ENCODE results near the gene ZNF136.

Gene ZNF136

GRCh38 chr19:12145348-12145747 is 17.5 kb upstream of the ZNF136 start:
- H3K4me1 Mint-ChIP-seq: peaks cover 10% of the 10 kb centered on the region
- peaks cover 89% of the 10 kb centered on the region for H3K9me3 Mint-ChIP-seq
- H3K36me3 Mint-ChIP-seq (ENCODE audit: low read depth): peaks cover 100% of the 10 kb centered on the region
- H3K27ac Mint-ChIP-seq: no peak overlapping the region
- no peak overlapping the region for H3K4me3 Mint-ChIP-seq
- TF ChIP-seq, protein P1, sequence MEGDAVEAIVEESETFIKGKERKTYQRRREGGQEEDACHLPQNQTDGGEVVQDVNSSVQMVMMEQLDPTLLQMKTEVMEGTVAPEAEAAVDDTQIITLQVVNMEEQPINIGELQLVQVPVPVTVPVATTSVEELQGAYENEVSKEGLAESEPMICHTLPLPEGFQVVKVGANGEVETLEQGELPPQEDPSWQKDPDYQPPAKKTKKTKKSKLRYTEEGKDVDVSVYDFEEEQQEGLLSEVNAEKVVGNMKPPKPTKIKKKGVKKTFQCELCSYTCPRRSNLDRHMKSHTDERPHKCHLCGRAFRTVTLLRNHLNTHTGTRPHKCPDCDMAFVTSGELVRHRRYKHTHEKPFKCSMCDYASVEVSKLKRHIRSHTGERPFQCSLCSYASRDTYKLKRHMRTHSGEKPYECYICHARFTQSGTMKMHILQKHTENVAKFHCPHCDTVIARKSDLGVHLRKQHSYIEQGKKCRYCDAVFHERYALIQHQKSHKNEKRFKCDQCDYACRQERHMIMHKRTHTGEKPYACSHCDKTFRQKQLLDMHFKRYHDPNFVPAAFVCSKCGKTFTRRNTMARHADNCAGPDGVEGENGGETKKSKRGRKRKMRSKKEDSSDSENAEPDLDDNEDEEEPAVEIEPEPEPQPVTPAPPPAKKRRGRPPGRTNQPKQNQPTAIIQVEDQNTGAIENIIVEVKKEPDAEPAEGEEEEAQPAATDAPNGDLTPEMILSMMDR (IDR thresholded peaks at IDR 0.05): no peak
- no peaks in the 10 kb centered on the region for H3K27me3 Mint-ChIP-seq (ENCODE audit: low read depth, poor library complexity)
- no peak for DNase-seq

- peaks cover 59% of the 10 kb centered on the region for H3K36me3 Mint-ChIP-seq (ENCODE audit: low read depth)
- H3K27ac Mint-ChIP-seq: peak overlapping the region; percentile 19
- H3K27me3 Mint-ChIP-seq (ENCODE audit: low read depth, poor library complexity): peaks cover 12% of the 10 kb centered on the region
- peaks cover 77% of the 10 kb centered on the region for H3K9me3 Mint-ChIP-seq
- no peak for DNase-seq
- TF ChIP-seq, protein P1 (IDR thresholded peaks at IDR 0.05): no peak
- H3K4me1 Mint-ChIP-seq: peaks cover 11% of the 10 kb centered on the region
- peak overlapping the region; percentile 88 for H3K4me3 Mint-ChIP-seq
Measured at GRCh38 chr19:12155324-12155860, 7.5 kb upstream of the ZNF136 start.

GRCh38 chr19:12156223-12157058 is 6.5 kb upstream of the ZNF136 start, which contains the start of gene ZNF625:
Gene ZNF625 (minus strand): TSS chr19:12156734. CDS start chr19:12156558, 176 bp downstream.
- Mint-ChIP-seq H3K4me3 (peak within 1 kb of the TSS; percentile 88), H3K27me3 (ENCODE audit: low read depth, poor library complexity) (peaks cover 19% of the 10 kb centered on the region), H3K9me3 (peaks cover 73% of the 10 kb centered on the region), H3K36me3 (ENCODE audit: low read depth) (peaks cover 49% of the 10 kb centered on the region), H3K4me1 (peaks cover 11% of the 10 kb centered on the region), H3K27ac (peak within 1 kb of the TSS; percentile 99)
- peak; percentile 89 for DNase-seq
- TF ChIP-seq, protein P1 (IDR thresholded peaks at IDR 0.05): no peak

DNA sequence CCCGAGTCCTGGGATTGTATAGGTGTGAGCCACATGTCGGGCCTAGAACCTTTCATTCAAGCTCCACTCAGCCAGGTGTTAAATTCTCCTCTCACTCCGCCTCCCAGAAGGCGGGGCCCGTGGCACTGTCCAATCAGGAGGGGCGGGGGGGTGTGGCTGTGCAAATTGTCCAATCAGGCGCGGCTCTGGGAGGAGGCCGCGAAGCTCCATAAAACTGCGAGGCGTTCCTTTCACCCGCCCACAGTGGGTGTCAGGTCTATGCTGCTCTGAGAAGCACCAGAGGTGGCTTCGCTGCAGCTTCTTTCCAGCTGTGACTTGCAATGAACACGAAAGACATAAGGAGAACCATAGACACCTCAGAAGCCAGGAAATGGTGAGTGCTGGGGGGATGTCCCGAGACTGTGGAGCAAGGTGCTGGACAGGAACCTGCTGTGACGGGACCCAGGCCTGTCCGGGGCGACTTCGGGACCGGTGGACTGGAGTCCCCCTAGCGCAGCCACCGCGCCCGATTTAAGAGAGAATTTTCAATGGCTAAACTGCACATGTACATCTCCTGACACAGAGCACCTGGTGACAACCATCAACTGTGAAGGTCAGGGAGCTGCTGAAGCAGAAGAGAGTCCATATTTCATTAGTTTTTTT is 3.0 kb upstream of the ZNF136 start:
- no peak for DNase-seq
- TF ChIP-seq, protein P1 (IDR thresholded peaks at IDR 0.05): no peak
- Mint-ChIP-seq H3K27ac (no peak overlapping the region), H3K4me3 (no peak overlapping the region), H3K27me3 (ENCODE audit: low read depth, poor library complexity) (peaks cover 16% of the 10 kb centered on the region), H3K4me1 (peaks cover 27% of the 10 kb centered on the region), H3K36me3 (ENCODE audit: low read depth) (peaks cover 17% of the 10 kb centered on the region), H3K9me3 (peaks cover 48% of the 10 kb centered on the region)

DNA sequence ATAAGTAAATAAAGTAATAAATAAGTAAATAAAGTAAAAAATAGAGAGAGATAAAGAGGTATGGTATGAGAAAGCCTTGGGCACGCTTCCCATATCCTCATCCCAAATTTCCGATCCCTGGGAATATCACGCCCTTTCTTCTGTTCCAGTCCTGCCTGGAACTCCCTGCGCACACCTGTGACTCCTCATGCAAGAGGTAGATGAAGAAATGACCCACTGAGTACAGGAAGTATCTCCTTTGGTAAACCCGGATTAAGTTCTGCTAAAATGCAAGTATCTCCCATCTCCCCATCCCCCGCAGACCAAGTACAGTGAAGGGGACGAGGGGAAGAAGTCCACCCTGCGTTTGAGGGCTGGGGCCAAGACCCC is 399 bp upstream of the ZNF136 start:
- Mint-ChIP-seq H3K36me3 (ENCODE audit: low read depth) (peaks cover 29% of the 10 kb centered on the region), H3K27me3 (ENCODE audit: low read depth, poor library complexity) (peaks cover 16% of the 10 kb centered on the region), H3K4me1 (peaks cover 26% of the 10 kb centered on the region), H3K4me3 (peak overlapping the region; percentile 96), H3K9me3 (peaks cover 53% of the 10 kb centered on the region), H3K27ac (peak overlapping the region; percentile 9)
- TF ChIP-seq, protein P1 (IDR thresholded peaks at IDR 0.05): no peak
- DNase-seq: no peak
